IPS-20b (cell line): Measurements from ENCODE around the gene HFE.
"Not testable (repeated sequence)": the region's sequence is repeated elsewhere in the genome, so short reads cannot be mapped to it uniquely, and the experiment has no call there.

ENCODE experiments used
- H3K27ac ChIP-seq: one replicate; pipeline ENCODE4 v1.5.1; 2013; ENCODE audit warnings: low read length
- H3K27me3 ChIP-seq: 2 replicates; pipeline ENCODE4 v1.6.1; 2013; ENCODE audit warnings: mild to moderate bottlenecking, low read length, inconsistent platforms; ENCODE audit not compliant: insufficient read depth
- H3K36me3 ChIP-seq: 2 replicates; pipeline ENCODE4 v1.6.1; 2013; ENCODE audit warnings: low read depth, mild to moderate bottlenecking, inconsistent platforms, low read length, moderate library complexity; ENCODE audit not compliant: insufficient read depth
- H3K4me1 ChIP-seq: 2 replicates; pipeline ENCODE4 v1.6.1; 2013; ENCODE audit warnings: mild to moderate bottlenecking, control low read depth, inconsistent platforms, low read length, moderate library complexity; ENCODE audit not compliant: insufficient read depth
- H3K4me3 ChIP-seq: 2 replicates; pipeline ENCODE4 v1.5.1; 2013; ENCODE audit warnings: mild to moderate bottlenecking, low read length, inconsistent platforms
- H3K9ac ChIP-seq: 2 replicates; pipeline ENCODE4 v1.6.1; 2013; ENCODE audit warnings: low read depth, mild to moderate bottlenecking, inconsistent platforms, low read length, moderate library complexity
- H3K9me3 ChIP-seq: 2 replicates; pipeline ENCODE4 v1.6.1; 2013; ENCODE audit warnings: mild to moderate bottlenecking, low read depth, low read length, inconsistent platforms; ENCODE audit not compliant: insufficient read depth

HFE gene

GRCh38 chr6:26053992-26054780, 33.0 kb upstream of the HFE start:
- H3K36me3 ChIP-seq: no peaks in the 10 kb centered on the region
- peak overlapping the region; percentile 76 for H3K4me3 ChIP-seq
- peak overlapping the region; percentile 53 for H3K27ac ChIP-seq
- H3K9ac ChIP-seq: peak overlapping the region; percentile 97
- H3K4me1 ChIP-seq: peaks cover 21% of the 10 kb centered on the region
- no peaks in the 10 kb centered on the region for H3K27me3 ChIP-seq
- H3K9me3 ChIP-seq: no peaks in the 10 kb centered on the region

- H3K36me3 ChIP-seq: no peaks in the 10 kb centered on the region
- H3K27ac ChIP-seq: peak overlapping the region; percentile 99
- peak overlapping the region; percentile 76 for H3K4me3 ChIP-seq
- no peaks in the 10 kb centered on the region for H3K9me3 ChIP-seq
- peaks cover 21% of the 10 kb centered on the region for H3K4me1 ChIP-seq
- peak overlapping the region; percentile 97 for H3K9ac ChIP-seq
- H3K27me3 ChIP-seq: no peaks in the 10 kb centered on the region
Measured at GRCh38 chr6:26054781-26055718, 32.2 kb upstream of the HFE start.

GRCh38 chr6:26055719-26056582, 31.3 kb upstream of the HFE start:
- Histone ChIP-seq H3K4me3 (peak overlapping the region; percentile 76), H3K4me1 (peaks cover 21% of the 10 kb centered on the region), H3K9me3 (no peaks in the 10 kb centered on the region), H3K9ac (peak overlapping the region; percentile 97), H3K27me3 (no peaks in the 10 kb centered on the region), H3K27ac (peak overlapping the region; percentile 99), H3K36me3 (no peaks in the 10 kb centered on the region)

GRCh38 chr6:26056583-26057350, 30.5 kb upstream of the HFE start:
- Histone ChIP-seq H3K9ac (peak overlapping the region; percentile 97), H3K4me1 (peaks cover 18% of the 10 kb centered on the region), H3K36me3 (no peaks in the 10 kb centered on the region), H3K27me3 (no peaks in the 10 kb centered on the region), H3K4me3 (peak overlapping the region; percentile 76), H3K27ac (peak overlapping the region; percentile 99), H3K9me3 (no peaks in the 10 kb centered on the region)

GRCh38 chr6:26057899-26058298, 29.3 kb upstream of the HFE start:
- Histone ChIP-seq H3K9me3 (no peaks in the 10 kb centered on the region), H3K27me3 (no peaks in the 10 kb centered on the region), H3K27ac (peak overlapping the region; percentile 55), H3K4me1 (peaks cover 15% of the 10 kb centered on the region), H3K36me3 (no peaks in the 10 kb centered on the region), H3K4me3 (no peak overlapping the region), H3K9ac (peak overlapping the region; percentile 97; the same call in 1 of the 2 replicates)

GRCh38 chr6:26058477-26059033, 28.7 kb upstream of the HFE start:
- not testable (repeated sequence) for H3K9me3 ChIP-seq, H3K36me3 ChIP-seq, H3K27me3 ChIP-seq, H3K9ac ChIP-seq, H3K4me3 ChIP-seq, H3K27ac ChIP-seq
- peaks cover 15% of the 10 kb centered on the region for H3K4me1 ChIP-seq

GRCh38 chr6:26059941-26060340, 27.3 kb upstream of the HFE start:
- Histone ChIP-seq H3K9me3 (no peaks in the 10 kb centered on the region), H3K9ac (no peak overlapping the region), H3K27ac (no peak overlapping the region), H3K4me1 (peaks cover 10% of the 10 kb centered on the region; the same call in 1 of the 2 replicates), H3K36me3 (no peaks in the 10 kb centered on the region), H3K27me3 (no peaks in the 10 kb centered on the region), H3K4me3 (no peak overlapping the region)

GRCh38 chr6:26064619-26065257, 22.5 kb upstream of the HFE start:
- H3K27me3 ChIP-seq: no peaks in the 10 kb centered on the region
- no peak overlapping the region for H3K9ac ChIP-seq
- no peaks in the 10 kb centered on the region; the same call in 1 of the 2 replicates for H3K4me1 ChIP-seq
- H3K4me3 ChIP-seq: no peak overlapping the region
- H3K36me3 ChIP-seq: no peaks in the 10 kb centered on the region
- H3K9me3 ChIP-seq: no peaks in the 10 kb centered on the region
- H3K27ac ChIP-seq: no peak overlapping the region

- no peak overlapping the region for H3K9ac ChIP-seq
- no peaks in the 10 kb centered on the region for H3K27me3 ChIP-seq
- H3K4me1 ChIP-seq: no peaks in the 10 kb centered on the region; the same call in 1 of the 2 replicates
- H3K36me3 ChIP-seq: no peaks in the 10 kb centered on the region
- no peaks in the 10 kb centered on the region for H3K9me3 ChIP-seq
- no peak overlapping the region for H3K27ac ChIP-seq
- H3K4me3 ChIP-seq: no peak overlapping the region
Measured at GRCh38 chr6:26065952-26066380, 21.3 kb upstream of the HFE start.

GRCh38 chr6:26067367-26067766, 19.9 kb upstream of the HFE start:
- Histone ChIP-seq H3K27me3 (no peaks in the 10 kb centered on the region), H3K4me3 (no peak overlapping the region), H3K9ac (no peak overlapping the region), H3K27ac (no peak overlapping the region), H3K9me3 (no peaks in the 10 kb centered on the region), H3K4me1 (peaks cover 3% of the 10 kb centered on the region; the same call in 1 of the 2 replicates), H3K36me3 (no peaks in the 10 kb centered on the region)
